ENCODE data around the gene CTDSPL.
"Not testable (repeated sequence)": the region's sequence is repeated elsewhere in the genome, so short reads cannot be mapped to it uniquely, and the experiment has no call there.

The CTDSPL gene

GRCh38 chr3:37963635-37964034 lies 102.0 kb downstream of the CTDSPL start:
- no peak for DNase-seq (ENCODE audit: low read depth in 4 of 4, low spot score in 1 of 4)

GRCh38 chr3:37964146-37964545 lies 102.5 kb downstream of the CTDSPL start:
- DNase-seq (ENCODE audit: low read depth in 4 of 4, low spot score in 1 of 4): no peak

DNA sequence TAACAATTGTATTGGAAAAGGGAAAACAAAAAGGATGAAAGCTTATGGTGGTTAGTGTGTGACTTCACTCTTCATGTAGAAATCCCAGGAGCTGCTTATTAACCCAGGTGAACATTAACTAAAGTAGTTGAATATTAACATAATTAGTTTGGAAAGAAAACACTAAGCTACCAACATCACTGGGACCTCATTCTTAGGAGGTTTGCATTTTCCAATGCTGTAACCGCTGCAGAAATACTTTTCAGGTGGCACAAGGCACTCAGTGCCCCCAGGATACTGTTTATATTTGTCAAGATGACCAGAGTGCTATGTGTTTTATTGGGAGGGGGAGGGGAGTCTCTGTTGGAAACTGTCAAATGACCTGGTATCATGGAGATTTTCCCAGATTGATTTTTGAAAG lies 103.0 kb downstream of the CTDSPL start:
- DNase-seq (ENCODE audit: low read depth in 4 of 4, low spot score in 1 of 4): no peak

- DNase-seq (ENCODE audit: low read depth in 4 of 4, low spot score in 1 of 4): peak; percentile 7 to 50 (median 20)
Measured at GRCh38 chr3:37967260-37967881, 105.7 kb downstream of the CTDSPL start.

- DNase-seq (ENCODE audit: low read depth in 4 of 4, low spot score in 1 of 4): no peak
Measured at GRCh38 chr3:37968199-37968598, 106.5 kb downstream of the CTDSPL start.

DNA sequence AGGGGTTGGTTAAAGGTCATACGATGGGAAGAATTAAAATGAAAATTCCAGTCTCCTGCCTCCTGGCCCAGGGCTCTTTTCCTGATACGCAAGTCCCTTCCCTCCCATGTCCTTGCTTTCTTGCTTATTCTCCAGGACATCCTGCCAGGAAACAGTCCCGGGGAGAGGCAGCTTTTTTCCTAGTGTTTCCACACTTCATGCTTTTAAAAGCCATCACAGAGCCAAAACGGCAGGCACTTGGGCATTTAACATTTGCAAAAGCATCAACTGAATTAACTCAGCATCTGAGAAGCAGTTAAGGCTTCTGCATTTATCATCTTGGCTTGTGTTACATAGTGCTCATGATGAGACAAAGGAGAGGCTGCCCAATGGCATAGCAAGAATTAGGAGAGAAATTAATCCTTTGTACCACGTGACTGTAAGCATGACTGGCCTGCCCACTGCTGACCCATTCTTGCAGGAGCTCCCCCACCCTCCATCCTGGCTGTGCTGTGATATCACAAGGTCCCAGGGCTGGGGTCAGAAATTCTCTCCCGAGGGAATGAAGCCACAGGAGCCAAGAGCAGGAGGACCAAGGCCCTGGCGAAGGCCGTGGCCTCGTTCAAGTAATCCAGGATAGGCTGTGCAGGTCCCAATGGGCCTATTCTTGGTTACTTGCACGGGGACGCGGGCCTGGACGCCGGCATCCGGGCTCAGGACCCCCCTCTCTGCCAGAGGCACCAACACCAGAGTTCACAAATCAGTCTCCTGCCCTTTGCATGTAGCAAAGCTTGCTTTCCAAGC lies 107.3 kb downstream of the CTDSPL start:
- DNase-seq (ENCODE audit: low read depth in 4 of 4, low spot score in 1 of 4): no peak

DNA sequence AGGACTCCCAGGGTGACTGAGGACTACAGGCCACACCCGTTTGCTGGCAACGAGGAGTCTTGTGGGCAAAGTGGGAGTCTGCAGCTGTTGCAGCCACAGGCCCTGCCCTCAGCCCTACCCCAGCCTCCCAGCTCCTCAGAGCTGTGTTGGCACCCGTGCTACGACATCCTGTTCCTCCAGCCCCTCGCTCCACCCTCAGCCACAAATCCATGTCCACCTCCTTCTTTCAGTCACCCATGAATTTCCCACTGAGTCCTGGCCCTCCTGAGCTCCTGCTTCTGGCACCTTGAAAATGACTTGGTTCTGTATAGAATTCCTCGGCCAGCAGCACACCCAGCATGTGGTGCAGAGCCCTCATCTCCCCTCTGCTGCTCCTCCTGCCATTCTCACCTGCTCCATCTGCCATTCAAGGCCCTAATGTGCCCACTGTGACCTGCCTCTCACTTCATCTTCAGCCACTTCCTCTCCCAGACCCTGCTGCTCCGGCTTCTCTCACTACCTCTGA lies 108.0 kb downstream of the CTDSPL start:
- DNase-seq (ENCODE audit: low read depth in 4 of 4, low spot score in 1 of 4): no peak

GRCh38 chr3:37970802-37971201 lies 109.1 kb downstream of the CTDSPL start:
- DNase-seq (ENCODE audit: low read depth in 4 of 4, low spot score in 1 of 4): no peak

GRCh38 chr3:37971467-37971866 lies 109.8 kb downstream of the CTDSPL start:
- no peak for DNase-seq (ENCODE audit: low read depth in 4 of 4, low spot score in 1 of 4)

- not testable (repeated sequence) for DNase-seq (ENCODE audit: low read depth in 4 of 4, low spot score in 1 of 4)
Measured at GRCh38 chr3:37972056-37972455, 110.4 kb downstream of the CTDSPL start.

DNA sequence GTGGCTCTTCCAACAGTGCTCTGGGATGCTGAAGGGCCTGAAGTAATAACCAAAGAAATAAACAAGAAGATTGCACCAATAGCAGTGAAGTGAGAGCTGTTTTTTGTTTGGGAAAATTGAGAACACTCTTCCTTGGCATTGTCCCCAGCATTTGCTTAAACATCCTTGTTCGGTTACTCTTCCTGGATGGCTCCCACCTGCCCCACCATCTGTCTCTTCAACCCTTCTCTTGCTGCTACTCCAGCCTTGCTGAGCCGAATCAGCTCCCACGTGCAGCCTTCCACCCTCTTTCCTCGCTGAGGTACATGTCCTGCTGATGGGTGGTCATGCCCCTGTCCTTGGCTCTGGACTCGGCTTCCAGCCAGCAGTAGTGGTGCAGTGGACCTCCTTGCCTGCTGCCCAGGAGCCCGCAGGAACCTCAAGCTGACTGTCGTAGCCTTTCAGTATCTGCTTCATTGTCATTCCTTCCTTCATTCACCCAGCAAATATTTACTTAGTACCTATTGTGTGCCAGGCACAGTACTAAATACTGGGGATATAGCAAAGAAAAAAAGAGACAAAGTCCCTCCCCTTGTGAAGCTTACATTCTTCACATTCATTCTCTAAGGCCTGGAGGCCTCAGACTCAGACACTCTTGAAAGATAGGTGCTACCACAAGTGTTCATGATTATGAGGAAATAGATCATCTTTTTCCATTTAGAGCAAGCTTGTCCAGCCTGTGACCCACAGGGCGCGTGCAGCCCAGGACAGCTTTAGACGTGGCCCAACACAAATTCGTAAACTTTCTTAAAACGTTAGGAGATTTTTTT lies 111.8 kb downstream of the CTDSPL start:
- no peak for DNase-seq (ENCODE audit: low read depth in 4 of 4, low spot score in 1 of 4)

- DNase-seq (ENCODE audit: low read depth in 4 of 4, low spot score in 1 of 4): peak; percentile 42 to 48 (median 46)
Measured at GRCh38 chr3:37974121-37975083, 112.7 kb downstream of the CTDSPL start.

- no peak for DNase-seq (ENCODE audit: low read depth in 4 of 4, low spot score in 1 of 4)
Measured at GRCh38 chr3:37979541-37980461, 118.1 kb downstream of the CTDSPL start.

- no peak for DNase-seq (ENCODE audit: low read depth in 4 of 4, low spot score in 1 of 4)
Measured at GRCh38 chr3:37980462-37981347, 119.0 kb downstream of the CTDSPL start.

GRCh38 chr3:37981348-37981664 lies 119.6 kb downstream of the CTDSPL start:
- DNase-seq (ENCODE audit: low read depth in 4 of 4, low spot score in 1 of 4): no peak

GRCh38 chr3:37982331-37982730 lies 120.7 kb downstream of the CTDSPL start:
- DNase-seq (ENCODE audit: low read depth in 4 of 4, low spot score in 1 of 4): no peak

- no peak for DNase-seq (ENCODE audit: low read depth in 4 of 4, low spot score in 1 of 4)
Measured at GRCh38 chr3:37984051-37984450, 122.4 kb downstream of the CTDSPL start.

DNA sequence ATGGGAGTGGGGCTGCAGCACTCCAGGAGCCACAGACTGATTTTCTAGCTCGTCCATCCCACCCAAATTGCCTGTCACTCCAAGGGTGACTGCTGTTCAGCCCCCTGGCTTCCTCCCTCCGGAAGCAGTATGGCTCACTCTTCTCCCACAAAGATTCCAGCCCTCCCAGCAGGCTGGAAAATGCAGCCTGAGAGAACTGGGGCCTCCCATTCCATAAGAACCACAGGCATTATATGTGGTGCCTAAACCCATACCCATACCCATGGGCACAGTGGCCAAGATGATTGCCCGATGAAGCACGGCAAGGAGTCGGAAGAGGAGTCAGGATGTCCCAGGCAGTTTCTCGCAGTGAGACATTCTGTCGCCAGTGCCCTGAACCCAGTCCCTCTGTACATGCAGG lies 122.9 kb downstream of the CTDSPL start:
- DNase-seq (ENCODE audit: low read depth in 4 of 4, low spot score in 1 of 4): no peak

Data from stimulated activated CD4-positive, alpha-beta T cell treated with anti-CD3 and anti-CD28 coated beads, Interleukin-1b, Interleukin-23, amount 100 ng/mL, for 24 hours (primary cell).